DND-41 (cell line): ENCODE results near the gene CNTFR.

ENCODE experiments used
- ATAC-seq: fragments of 200-7000 bp; cut with Tn5 transposase; 3 replicates; pipeline ENCODE4 v1.9.1; 2021; ENCODE audit warnings: low read depth; ENCODE audit not compliant: insufficient read depth
- DNase-seq: peaks from one replicate; pipeline ENCODE4 v3.0.0-alpha.2; 2020
- H2AFZ ChIP-seq: 2 replicates; pipeline ENCODE4 v1.6.0; 2012; ENCODE audit warnings: low read depth, low read length
- H3K27ac ChIP-seq: 2 replicates; pipeline ENCODE4 v1.5.1; 2012; ENCODE audit warnings: low read length, inconsistent platforms
- H3K27me3 ChIP-seq: fragments of 200-600 bp; sonication (generic); 2 replicates; pipeline ENCODE4 v1.6.0; 2012; ENCODE audit warnings: low read length, mild to moderate bottlenecking, inconsistent platforms; ENCODE audit not compliant: insufficient read depth, poor library complexity
- H3K36me3 ChIP-seq: 2 replicates; pipeline ENCODE4 v1.5.1; 2012; ENCODE audit warnings: low read length, inconsistent platforms; ENCODE audit not compliant: insufficient read depth
- H3K4me1 ChIP-seq: 2 replicates; pipeline ENCODE4 v1.5.1; 2012; ENCODE audit warnings: mild to moderate bottlenecking, low read length; ENCODE audit not compliant: insufficient read depth
- H3K4me2 ChIP-seq: 2 replicates; pipeline ENCODE4 v1.6.0; 2012; ENCODE audit warnings: mild to moderate bottlenecking, moderate library complexity, low read length, inconsistent platforms; ENCODE audit not compliant: insufficient read depth
- H3K4me3 ChIP-seq, 2 experiments: fragments of 200-600 bp in 1 of 2; shearing (Covaris generic) in 1 of 2; 2 replicates each; pipeline ENCODE4 v1.5.1; 2012 to 2016; ENCODE audit warnings: inconsistent platforms in 2 of 2, low read length in 2 of 2, mild to moderate bottlenecking in 2 of 2, low read depth in 1 of 2, moderate library complexity in 1 of 2
- H3K79me2 ChIP-seq: 2 replicates; pipeline ENCODE4 v1.6.0; 2012; ENCODE audit warnings: low read length, inconsistent platforms; ENCODE audit not compliant: insufficient read depth
- H3K9ac ChIP-seq: 2 replicates; pipeline ENCODE4 v1.6.0; 2012; ENCODE audit warnings: low read depth, mild to moderate bottlenecking, inconsistent platforms, low read length, moderate library complexity
- H3K9me3 ChIP-seq: 2 replicates; pipeline ENCODE4 v1.5.1; 2012; ENCODE audit warnings: low read length, moderate library complexity, mild to moderate bottlenecking, inconsistent platforms; ENCODE audit not compliant: insufficient read depth, severe bottlenecking
- H4K20me1 ChIP-seq: 2 replicates; pipeline ENCODE4 v1.6.0; 2012; ENCODE audit warnings: low read length; ENCODE audit not compliant: insufficient read depth
- EZH2 ChIP-seq: IDR thresholded peaks from 3 replicates; pipeline ENCODE4 v1.6.1; 2012; ENCODE audit warnings: borderline replicate concordance, low read depth, mild to moderate bottlenecking, moderate library complexity, low read length, inconsistent platforms; ENCODE audit not compliant: severe bottlenecking
- TF ChIP-seq, protein P1 (sequence below): IDR thresholded peaks from 2 replicates; pipeline ENCODE4 v1.5.1; 2012; ENCODE audit warnings: borderline replicate concordance, low read length, moderate library complexity, mild to moderate bottlenecking; ENCODE audit not compliant: poor library complexity, severe bottlenecking; ENCODE audit errors: extremely low read depth

The CNTFR gene

DNA sequence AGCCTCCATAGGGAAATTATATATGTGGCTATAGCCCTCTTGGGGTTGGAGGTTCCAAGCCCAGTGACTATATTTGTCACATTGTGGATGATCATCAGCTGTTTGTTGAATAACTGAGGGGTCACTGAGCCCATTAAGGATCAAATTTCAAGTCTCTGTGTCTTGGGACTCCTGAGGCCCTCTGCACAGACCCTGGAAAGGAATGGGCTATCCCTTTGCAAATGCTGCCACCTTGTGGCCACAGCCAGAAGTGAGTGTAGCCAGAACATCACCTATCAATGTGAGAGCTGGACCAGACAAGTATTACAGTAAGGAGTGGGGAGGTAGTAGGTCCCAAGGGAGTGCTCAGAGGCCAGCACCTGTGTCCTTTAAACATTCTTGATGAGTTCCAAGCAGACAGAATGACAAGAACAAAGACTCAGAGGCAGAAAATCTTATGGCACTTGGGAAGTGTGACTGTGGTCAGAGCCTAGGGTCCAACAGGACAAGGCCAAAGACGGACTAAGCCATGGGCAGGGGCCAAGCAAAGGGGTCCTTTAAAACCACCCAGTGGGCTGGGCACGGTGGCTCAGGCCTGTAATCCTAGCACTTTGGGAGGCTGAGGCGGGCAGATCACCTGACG is 14.2 kb upstream of the CNTFR start:
- no peak overlapping the region for H3K4me3 ChIP-seq
- ATAC-seq: peak; percentile 98
- TF ChIP-seq, protein P1, sequence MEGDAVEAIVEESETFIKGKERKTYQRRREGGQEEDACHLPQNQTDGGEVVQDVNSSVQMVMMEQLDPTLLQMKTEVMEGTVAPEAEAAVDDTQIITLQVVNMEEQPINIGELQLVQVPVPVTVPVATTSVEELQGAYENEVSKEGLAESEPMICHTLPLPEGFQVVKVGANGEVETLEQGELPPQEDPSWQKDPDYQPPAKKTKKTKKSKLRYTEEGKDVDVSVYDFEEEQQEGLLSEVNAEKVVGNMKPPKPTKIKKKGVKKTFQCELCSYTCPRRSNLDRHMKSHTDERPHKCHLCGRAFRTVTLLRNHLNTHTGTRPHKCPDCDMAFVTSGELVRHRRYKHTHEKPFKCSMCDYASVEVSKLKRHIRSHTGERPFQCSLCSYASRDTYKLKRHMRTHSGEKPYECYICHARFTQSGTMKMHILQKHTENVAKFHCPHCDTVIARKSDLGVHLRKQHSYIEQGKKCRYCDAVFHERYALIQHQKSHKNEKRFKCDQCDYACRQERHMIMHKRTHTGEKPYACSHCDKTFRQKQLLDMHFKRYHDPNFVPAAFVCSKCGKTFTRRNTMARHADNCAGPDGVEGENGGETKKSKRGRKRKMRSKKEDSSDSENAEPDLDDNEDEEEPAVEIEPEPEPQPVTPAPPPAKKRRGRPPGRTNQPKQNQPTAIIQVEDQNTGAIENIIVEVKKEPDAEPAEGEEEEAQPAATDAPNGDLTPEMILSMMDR: peak; percentile 95
- no peak for TF ChIP-seq EZH2
- H3K27ac ChIP-seq: no peak overlapping the region
- H3K27me3 ChIP-seq: no peaks in the 10 kb centered on the region
- H2AFZ ChIP-seq: no peak overlapping the region
- H3K36me3 ChIP-seq: no peaks in the 10 kb centered on the region
- H3K4me2 ChIP-seq: no peak overlapping the region
- no peaks in the 10 kb centered on the region; the same call in 1 of the 2 replicates for H4K20me1 ChIP-seq
- no peaks in the 10 kb centered on the region for H3K9me3 ChIP-seq
- H3K4me1 ChIP-seq: no peaks in the 10 kb centered on the region
- H3K79me2 ChIP-seq: no peaks in the 10 kb centered on the region
- peak; percentile 79 for DNase-seq
- no peak overlapping the region for H3K9ac ChIP-seq

DNA sequence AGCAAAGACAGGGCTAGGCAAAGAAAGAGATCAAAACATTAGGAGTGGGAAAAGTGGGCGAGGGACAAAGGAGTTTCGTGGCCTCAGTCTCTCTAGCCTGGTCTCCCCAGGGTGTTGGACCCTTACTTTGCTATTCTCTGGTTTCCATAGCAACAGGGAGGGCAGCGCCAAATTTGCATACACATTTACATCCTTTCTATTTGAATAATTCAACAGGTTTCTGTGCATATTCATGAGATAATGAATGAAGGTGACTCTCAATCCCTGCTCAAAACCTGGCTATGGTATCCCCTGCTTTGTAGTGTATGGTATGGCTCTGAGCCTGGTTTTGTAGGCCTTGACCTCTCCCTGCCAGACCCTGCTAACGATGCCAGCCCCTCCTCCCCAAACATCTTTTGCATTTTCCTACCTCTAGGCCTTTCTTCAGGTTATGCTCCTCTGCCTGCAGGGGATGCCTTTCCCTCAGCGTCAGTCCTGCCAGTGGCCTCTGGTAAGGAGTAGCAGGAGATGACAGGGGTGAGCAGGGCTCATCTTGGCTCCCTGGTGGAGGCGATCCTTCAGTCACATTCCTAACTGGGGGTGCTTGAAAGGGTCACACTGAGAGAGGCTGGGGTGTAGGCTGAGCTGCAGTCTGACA is 12.5 kb upstream of the CNTFR start:
- H3K9me3 ChIP-seq: no peaks in the 10 kb centered on the region
- no peak overlapping the region for H2AFZ ChIP-seq
- H3K36me3 ChIP-seq: no peaks in the 10 kb centered on the region
- H3K9ac ChIP-seq: no peak overlapping the region
- ATAC-seq (no peak), DNase-seq (no peak)
- no peaks in the 10 kb centered on the region for H3K79me2 ChIP-seq
- no peaks in the 10 kb centered on the region; the same call in 1 of the 2 replicates for H4K20me1 ChIP-seq
- no peaks in the 10 kb centered on the region for H3K27me3 ChIP-seq
- H3K4me3 ChIP-seq: no peak overlapping the region
- H3K4me1 ChIP-seq: no peaks in the 10 kb centered on the region
- TF ChIP-seq EZH2: no peak
- TF ChIP-seq, protein P1: no peak
- no peak overlapping the region for H3K27ac ChIP-seq
- H3K4me2 ChIP-seq: no peak overlapping the region

DNA sequence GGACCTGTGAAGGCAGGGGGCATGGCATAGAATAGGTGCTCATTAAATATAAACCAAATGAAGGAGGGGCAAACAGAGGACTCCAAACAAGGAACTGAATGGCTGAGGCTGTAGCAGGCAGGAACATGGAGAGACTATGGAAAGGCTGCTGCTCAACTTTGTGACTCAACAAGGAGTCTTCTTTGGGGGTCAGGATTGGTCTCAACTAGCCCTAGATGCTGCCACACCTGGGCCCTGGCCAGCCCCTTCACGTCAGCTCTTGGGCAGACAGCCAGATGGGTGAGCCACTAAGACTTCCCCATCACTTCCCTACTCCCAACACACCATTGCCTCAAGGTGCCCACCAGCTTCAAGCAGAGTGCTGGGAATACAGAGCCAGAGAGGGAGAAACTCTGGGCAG is 11.4 kb upstream of the CNTFR start:
- no peak overlapping the region for H3K9ac ChIP-seq
- H3K27ac ChIP-seq: no peak overlapping the region
- no peaks in the 10 kb centered on the region for H3K36me3 ChIP-seq
- no peaks in the 10 kb centered on the region for H3K79me2 ChIP-seq
- no peaks in the 10 kb centered on the region for H3K9me3 ChIP-seq
- TF ChIP-seq, protein P1: no peak
- no peak for TF ChIP-seq EZH2
- DNase-seq (no peak), ATAC-seq (no peak)
- no peaks in the 10 kb centered on the region; the same call in 1 of the 2 replicates for H4K20me1 ChIP-seq
- H2AFZ ChIP-seq: no peak overlapping the region
- no peak overlapping the region for H3K4me2 ChIP-seq
- H3K27me3 ChIP-seq: no peaks in the 10 kb centered on the region
- H3K4me1 ChIP-seq: no peaks in the 10 kb centered on the region
- no peak overlapping the region for H3K4me3 ChIP-seq
